GM12801 (cell line): ENCODE measurements around the gene SLC39A11.

Experiments used
- CTCF ChIP-seq: IDR thresholded peaks from one replicate; pipeline ENCODE4 v1.5.1; 2011; ENCODE audit warnings: control low read depth; ENCODE audit not compliant: insufficient read length; ENCODE audit errors: extremely low read depth

The SLC39A11 gene

DNA sequence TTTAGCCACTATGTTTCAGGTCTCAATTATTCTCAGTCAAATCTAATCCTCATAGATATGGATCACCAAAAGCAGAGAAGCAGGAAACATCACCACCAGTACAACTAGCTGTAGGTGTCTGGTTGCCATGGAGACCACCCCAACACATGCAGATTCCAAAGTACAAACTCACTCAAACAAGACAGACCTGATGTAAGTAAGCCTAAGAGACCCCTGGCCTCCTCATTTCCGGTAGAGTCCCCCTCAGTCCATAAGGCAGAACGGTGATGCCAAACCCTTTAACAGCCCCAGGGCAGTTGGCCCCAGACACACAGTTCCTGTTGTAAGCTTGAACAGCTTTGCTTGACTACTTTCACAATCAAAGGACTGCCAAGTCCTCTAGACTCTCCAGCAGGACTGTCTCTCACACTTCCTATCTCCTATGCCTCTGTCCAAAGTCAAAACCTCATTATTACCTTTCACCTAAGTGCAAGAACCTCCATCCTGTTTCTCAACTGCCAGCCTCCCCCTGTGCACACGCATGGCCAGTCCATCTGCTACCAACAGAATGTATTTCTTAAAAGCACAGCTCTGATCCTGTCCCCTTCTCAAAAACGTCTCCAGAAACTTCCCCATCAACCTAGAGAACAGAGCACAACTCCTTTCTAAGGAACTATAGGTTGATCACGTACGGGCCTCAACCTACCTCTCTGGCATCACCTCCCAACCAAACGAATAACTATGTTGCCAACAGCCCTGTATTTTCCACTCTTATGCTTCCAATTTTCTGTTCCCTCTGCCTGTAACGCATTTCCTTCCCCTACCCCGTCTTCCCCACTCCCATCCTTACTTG, 23.9 kb downstream of the SLC39A11 start:
- no peak for TF ChIP-seq CTCF

GRCh38 chr17:73067075-73067474, 25.4 kb downstream of the SLC39A11 start:
- no peak for TF ChIP-seq CTCF

GRCh38 chr17:73066148-73066884, 26.2 kb downstream of the SLC39A11 start:
- no peak for TF ChIP-seq CTCF

GRCh38 chr17:73065376-73065775, 27.1 kb downstream of the SLC39A11 start:
- no peak for TF ChIP-seq CTCF

GRCh38 chr17:73064084-73064938, 28.2 kb downstream of the SLC39A11 start:
- no peak for TF ChIP-seq CTCF

DNA sequence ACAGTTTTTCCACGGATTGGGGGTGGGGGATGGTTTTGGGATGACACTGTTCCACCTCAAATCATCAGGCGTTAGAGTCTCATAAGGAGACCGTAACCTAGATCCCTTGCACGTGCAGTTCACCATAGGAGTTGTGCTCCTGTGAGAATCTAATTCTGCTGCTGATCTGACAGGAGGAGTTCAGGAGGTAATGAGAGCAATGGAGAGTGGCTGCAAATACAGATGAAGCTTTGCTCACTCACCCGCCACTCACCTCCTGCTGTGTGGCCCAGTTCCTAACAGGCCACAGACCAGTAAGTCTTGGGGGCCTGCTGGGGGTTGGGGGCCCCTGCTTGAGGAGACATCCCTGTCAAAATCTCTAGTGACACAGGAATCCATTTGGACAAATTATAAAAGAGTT, 29.8 kb downstream of the SLC39A11 start:
- TF ChIP-seq CTCF, result no peak

GRCh38 chr17:73061161-73061560, 31.3 kb downstream of the SLC39A11 start:
- no peak for TF ChIP-seq CTCF
